Peyer's patch (tissue), 4 donors: Measurements from ENCODE around the gene GIGYF1.

Source experiments
- POLR2A ChIP-seq, 2 donors: fragments of 450-650 bp; IDR thresholded peaks; one replicate each; pipeline ENCODE4 v1.5.1; 2017; ENCODE audit warnings: antibody characterized with exemption in 2 of 2, mild to moderate bottlenecking in 2 of 2, moderate library complexity in 2 of 2
- TF ChIP-seq, protein P1 (sequence below), 6 experiments: fragments of 450-650 bp in 4 of 6; fragments of 200-600 bp in 2 of 6; sonication (generic) in 1 of 6; IDR thresholded peaks; one replicate each; pipeline ENCODE4 v1.5.1; 2017 to 2019; ENCODE audit warnings: antibody characterized with exemption in 6 of 6, mild to moderate bottlenecking in 3 of 6, moderate library complexity in 1 of 6

DNA sequence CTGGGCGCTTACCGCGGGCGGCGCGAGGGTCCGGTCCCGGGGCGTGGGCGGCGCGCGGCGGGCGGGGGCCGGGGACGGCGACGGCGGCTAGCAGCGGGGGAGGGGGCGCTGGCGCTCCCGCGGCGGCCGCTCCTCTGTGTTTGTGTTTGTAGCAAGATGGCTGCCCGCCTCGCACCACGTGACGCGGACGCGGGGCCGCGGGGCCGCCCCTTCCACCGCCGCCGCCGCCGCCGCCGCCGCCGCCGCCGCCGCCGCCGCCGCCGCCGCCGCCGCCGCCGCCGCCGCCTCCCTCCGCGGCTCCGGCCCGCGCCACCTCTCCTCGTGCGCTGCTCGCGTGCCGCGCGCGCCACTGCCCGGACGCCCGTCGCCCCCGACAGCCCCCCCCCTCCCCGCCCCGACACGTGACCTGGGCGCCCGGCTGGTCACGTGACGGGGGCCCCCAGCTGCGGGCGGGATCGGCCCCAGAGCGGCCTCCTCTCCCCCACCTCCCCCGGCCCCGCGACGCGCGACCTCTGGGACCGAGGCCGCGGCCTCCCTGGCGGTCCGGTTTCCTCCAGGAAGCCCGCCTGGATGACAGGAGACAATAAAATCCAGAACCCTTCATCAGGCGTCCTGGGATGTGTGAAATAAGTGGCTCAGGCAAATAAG lies at the start of gene GIGYF1:
- TF ChIP-seq, protein P1, sequence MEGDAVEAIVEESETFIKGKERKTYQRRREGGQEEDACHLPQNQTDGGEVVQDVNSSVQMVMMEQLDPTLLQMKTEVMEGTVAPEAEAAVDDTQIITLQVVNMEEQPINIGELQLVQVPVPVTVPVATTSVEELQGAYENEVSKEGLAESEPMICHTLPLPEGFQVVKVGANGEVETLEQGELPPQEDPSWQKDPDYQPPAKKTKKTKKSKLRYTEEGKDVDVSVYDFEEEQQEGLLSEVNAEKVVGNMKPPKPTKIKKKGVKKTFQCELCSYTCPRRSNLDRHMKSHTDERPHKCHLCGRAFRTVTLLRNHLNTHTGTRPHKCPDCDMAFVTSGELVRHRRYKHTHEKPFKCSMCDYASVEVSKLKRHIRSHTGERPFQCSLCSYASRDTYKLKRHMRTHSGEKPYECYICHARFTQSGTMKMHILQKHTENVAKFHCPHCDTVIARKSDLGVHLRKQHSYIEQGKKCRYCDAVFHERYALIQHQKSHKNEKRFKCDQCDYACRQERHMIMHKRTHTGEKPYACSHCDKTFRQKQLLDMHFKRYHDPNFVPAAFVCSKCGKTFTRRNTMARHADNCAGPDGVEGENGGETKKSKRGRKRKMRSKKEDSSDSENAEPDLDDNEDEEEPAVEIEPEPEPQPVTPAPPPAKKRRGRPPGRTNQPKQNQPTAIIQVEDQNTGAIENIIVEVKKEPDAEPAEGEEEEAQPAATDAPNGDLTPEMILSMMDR (IDR thresholded peaks at IDR 0.05): no peak
- TF ChIP-seq POLR2A (IDR thresholded peaks at IDR 0.05): no peak
